SK-N-SH (cell line): ENCODE measurements around the gene CASP14.

Source experiments
- CTCF ChIP-seq: fragments of 200-600 bp; sonication (generic); IDR thresholded peaks from 2 replicates; pipeline ENCODE4 v1.6.1; 2017; ENCODE audit warnings: antibody characterized with exemption, mild to moderate bottlenecking, moderate library complexity
- GABPA ChIP-seq: IDR thresholded peaks from 2 replicates; pipeline ENCODE4 v1.4.0; 2012; ENCODE audit warnings: low read depth, mild to moderate bottlenecking
- JUND ChIP-seq: IDR thresholded peaks from 2 replicates; pipeline ENCODE4 v1.4.0; 2012
- MAX ChIP-seq: IDR thresholded peaks from 2 replicates; pipeline ENCODE4 v1.4.0; 2012; ENCODE audit warnings: low read depth
- POLR2AphosphoS5 ChIP-seq: IDR thresholded peaks from 2 replicates; pipeline ENCODE4 v1.6.1; 2012; ENCODE audit warnings: low read depth, low read length
- RCOR1 ChIP-seq: fragments of 150-350 bp; IDR thresholded peaks from 2 replicates; pipeline ENCODE4 v1.6.1; 2017; ENCODE audit warnings: antibody characterized with exemption, low read length

- no peak for TF ChIP-seq CTCF
- no peak for TF ChIP-seq JUND
- no peak for TF ChIP-seq GABPA
- TF ChIP-seq POLR2AphosphoS5 = no peak
- TF ChIP-seq MAX = no peak
- no peak for TF ChIP-seq RCOR1
Observed at GRCh38 chr19:15093001-15093400, 43.7 kb downstream of the CASP14 start.
